DND-41 (cell line): Measurements from ENCODE around the gene NAV1.

ENCODE experiments used
- CTCF ChIP-seq: IDR thresholded peaks from 2 replicates; pipeline ENCODE4 v1.5.1; 2012; ENCODE audit warnings: borderline replicate concordance, low read length, moderate library complexity, mild to moderate bottlenecking; ENCODE audit not compliant: poor library complexity, severe bottlenecking; ENCODE audit errors: extremely low read depth
- EZH2 ChIP-seq: IDR thresholded peaks from 3 replicates; pipeline ENCODE4 v1.6.1; 2012; ENCODE audit warnings: borderline replicate concordance, low read depth, mild to moderate bottlenecking, moderate library complexity, low read length, inconsistent platforms; ENCODE audit not compliant: severe bottlenecking

GRCh38 chr1:201528631-201529252 lies 10.2 kb upstream of the NAV1 start:
- no peak for TF ChIP-seq CTCF
- no peak for TF ChIP-seq EZH2
